K562 (cell line): ENCODE measurements around the gene HPS3. TPM values are rescaled to one million over a fixed set of nuclear protein-coding genes. Genes with fewer than 3 reads are reported as not detected.

Experiments
- PCBP1 ChIP-seq: fragments of 200-400 bp; formaldehyde crosslinking; IDR thresholded peaks from 2 replicates; pipeline ENCODE4 v1.6.1; 2018; ENCODE audit warnings: mild to moderate bottlenecking, low read depth, low read length; ENCODE audit not compliant: poor library complexity, severe bottlenecking
- SAFB ChIP-seq: fragments of 200-400 bp; formaldehyde crosslinking; IDR thresholded peaks from 2 replicates; pipeline ENCODE4 v1.6.1; 2017; ENCODE audit warnings: low read depth, low read length, borderline replicate concordance
- SIN3B ChIP-seq: fragments of 450-650 bp; IDR thresholded peaks from 2 replicates; pipeline ENCODE4 v1.6.1; 2017; ENCODE audit warnings: low read depth, mild to moderate bottlenecking, moderate library complexity
- SMARCB1 ChIP-seq: IDR thresholded peaks from 2 replicates; pipeline ENCODE4 v1.6.1; 2011; ENCODE audit warnings: improper control_type of control experiment, low read depth; ENCODE audit not compliant: insufficient read length
- TBL1XR1 ChIP-seq, 2 experiments: IDR thresholded peaks; 2 replicates each; pipeline ENCODE4 v1.6.1; 2012; ENCODE audit warnings: improper control_type of control experiment in 2 of 2, low read length in 2 of 2, mild to moderate bottlenecking in 1 of 2
- ZNF408 ChIP-seq: fragments of 250-450 bp; sonication (Bioruptor Pico); IDR thresholded peaks from 2 replicates; pipeline ENCODE4 v1.4.0; 2020; ENCODE audit warnings: low read depth, mild to moderate bottlenecking, moderate library complexity
- polyA plus RNA-seq, 8 experiments: library from polyadenylated mRNA; depleted of rRNA in 4 of 8; stranded (reverse) in 5 of 8; unstranded in 3 of 8; fragments of >200 nt; fragmentation: Nextera tagmentation in 2 of 8; fragmentation: Illumina TruSeq in 1 of 8; extraction: Ambion mirVana in 2 of 8; extraction: Trizol in 1 of 8; gene quantifications; 2 replicates each; pipeline versions ENCODE4 v1.2.1 to v1.2.3, GENCODE V29; 2011 to 2014; ENCODE audit warnings: inconsistent platforms in 1 of 8, missing spikeins in 1 of 8
- total RNA-seq, 7 experiments: library from RNA; depleted of rRNA in 6 of 7; stranded (reverse); fragments of >200 nt in 6 of 7; fragmentation: Illumina TruSeq in 2 of 7; extraction: Trizol in 2 of 7; gene quantifications; 2 replicates each; pipeline versions ENCODE4 v1.2.1 to v1.2.3, GENCODE V29; 2011 to 2021; ENCODE audit warnings: low replicate concordance in 1 of 7
- TF ChIP-seq, protein P1 (sequence below), 2 experiments: IDR thresholded peaks; 2 replicates each; pipeline ENCODE4 v1.6.1; 2012; ENCODE audit warnings: improper control_type of control experiment in 2 of 2, low read depth in 2 of 2, low read length in 2 of 2, borderline replicate concordance in 1 of 2
- TF ChIP-seq, protein P2 (sequence below), 3 experiments: fragments of 200-800 bp in 1 of 3; sonication (Bioruptor generic) in 1 of 3; sonication (generic) in 1 of 3; formaldehyde crosslinking in 1 of 3; IDR thresholded peaks; 2 replicates each; pipeline versions ENCODE4 v1.6.1 to v1.8.0; 2016 to 2022; ENCODE audit warnings: mild to moderate bottlenecking in 2 of 3, missing compliant biosample characterization in 2 of 3, missing genetic modification characterization in 2 of 3, missing genetic modification reagents in 1 of 3
- TF ChIP-seq, protein P3 (sequence below): fragments of 450-650 bp; formaldehyde crosslinking; IDR thresholded peaks from 2 replicates; pipeline ENCODE4 v1.4.0; 2020; ENCODE audit warnings: mild to moderate bottlenecking, mixed read lengths
- TF ChIP-seq, protein P4 (sequence below), 2 experiments: fragments of 450-650 bp; conservative IDR thresholded peaks; 2 replicates each; pipeline ENCODE4 v1.6.1; 2017; ENCODE audit warnings: mild to moderate bottlenecking in 2 of 2, moderate library complexity in 2 of 2
- TF ChIP-seq, protein P5 (sequence below): fragments of 250-450 bp; sonication (Bioruptor Pico); IDR thresholded peaks from 2 replicates; pipeline ENCODE4 v1.4.0; 2020

The HPS3 gene
- total and polyA plus RNA-seq, 9 of the 15 experiments (the other 6 are each of a cell fraction or from before 2014, with no cell fraction given) = 1.2 to 11.3 (median 7.6) TPM

DNA sequence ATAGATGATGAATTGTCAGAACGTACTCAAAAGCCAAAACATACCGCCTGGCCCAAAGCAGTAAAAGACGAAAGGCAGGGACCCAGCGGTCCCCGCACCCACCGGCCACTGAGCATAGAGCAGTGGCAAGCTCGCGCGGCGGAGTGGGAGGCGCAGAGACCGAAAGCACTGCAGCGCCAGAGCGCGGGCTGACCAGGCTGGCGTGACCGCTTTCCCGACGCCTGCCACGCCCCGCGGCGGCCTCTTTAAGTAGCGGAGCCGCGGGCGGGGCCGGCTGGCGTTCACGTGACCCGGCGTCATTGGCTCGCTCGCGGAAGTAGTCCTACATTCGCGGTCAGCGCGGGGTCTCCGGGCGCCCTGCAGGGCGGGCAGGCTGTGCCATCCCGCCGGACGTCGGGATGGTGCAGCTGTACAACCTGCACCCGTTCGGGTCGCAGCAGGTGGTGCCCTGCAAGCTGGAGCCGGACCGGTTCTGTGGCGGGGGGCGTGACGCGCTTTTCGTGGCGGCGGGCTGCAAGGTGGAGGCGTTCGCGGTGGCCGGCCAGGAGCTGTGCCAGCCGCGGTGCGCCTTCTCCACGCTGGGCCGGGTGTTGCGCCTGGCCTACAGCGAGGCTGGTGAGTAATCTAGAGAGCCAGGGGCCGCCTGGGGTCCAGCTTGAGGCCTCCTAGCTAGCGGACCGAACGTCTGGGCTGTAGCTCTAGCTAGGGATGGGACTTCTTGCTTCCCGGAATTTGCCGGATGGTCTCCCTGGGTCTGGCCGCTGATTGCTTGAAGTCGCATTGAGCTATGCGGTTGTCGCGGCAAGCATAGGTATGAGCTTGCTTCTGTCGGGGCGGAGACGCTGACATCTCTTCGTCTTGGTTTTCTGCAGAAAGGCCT, at the start of gene HPS3 (continued):
- TF ChIP-seq, protein P1, sequence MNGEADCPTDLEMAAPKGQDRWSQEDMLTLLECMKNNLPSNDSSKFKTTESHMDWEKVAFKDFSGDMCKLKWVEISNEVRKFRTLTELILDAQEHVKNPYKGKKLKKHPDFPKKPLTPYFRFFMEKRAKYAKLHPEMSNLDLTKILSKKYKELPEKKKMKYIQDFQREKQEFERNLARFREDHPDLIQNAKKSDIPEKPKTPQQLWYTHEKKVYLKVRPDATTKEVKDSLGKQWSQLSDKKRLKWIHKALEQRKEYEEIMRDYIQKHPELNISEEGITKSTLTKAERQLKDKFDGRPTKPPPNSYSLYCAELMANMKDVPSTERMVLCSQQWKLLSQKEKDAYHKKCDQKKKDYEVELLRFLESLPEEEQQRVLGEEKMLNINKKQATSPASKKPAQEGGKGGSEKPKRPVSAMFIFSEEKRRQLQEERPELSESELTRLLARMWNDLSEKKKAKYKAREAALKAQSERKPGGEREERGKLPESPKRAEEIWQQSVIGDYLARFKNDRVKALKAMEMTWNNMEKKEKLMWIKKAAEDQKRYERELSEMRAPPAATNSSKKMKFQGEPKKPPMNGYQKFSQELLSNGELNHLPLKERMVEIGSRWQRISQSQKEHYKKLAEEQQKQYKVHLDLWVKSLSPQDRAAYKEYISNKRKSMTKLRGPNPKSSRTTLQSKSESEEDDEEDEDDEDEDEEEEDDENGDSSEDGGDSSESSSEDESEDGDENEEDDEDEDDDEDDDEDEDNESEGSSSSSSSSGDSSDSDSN (IDR thresholded peaks at IDR 0.05; ENCODE audit: borderline replicate concordance in 1 of 2, low read depth in 2 of 2, low read length in 2 of 2) = 0 out of 4 replicates have a peak, but pooled peaks of 1 of the 2 experiments have one; percentile 48
- TF ChIP-seq, protein P2, sequence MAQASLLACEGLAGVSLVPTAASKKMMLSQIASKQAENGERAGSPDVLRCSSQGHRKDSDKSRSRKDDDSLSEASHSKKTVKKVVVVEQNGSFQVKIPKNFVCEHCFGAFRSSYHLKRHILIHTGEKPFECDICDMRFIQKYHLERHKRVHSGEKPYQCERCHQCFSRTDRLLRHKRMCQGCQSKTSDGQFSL (CRISPR knock-in tag; IDR thresholded peaks at IDR 0.05) = no peak
- TF ChIP-seq, protein P2 (tag; IDR thresholded peaks at IDR 0.05) = no peak
- peak; percentile 44 for TF ChIP-seq PCBP1
- TF ChIP-seq TBL1XR1 (IDR thresholded peaks at IDR 0.05; ENCODE audit: low read length in 2 of 2) = no peak; a peak in 1 of 4 replicates
- TF ChIP-seq, protein P3, sequence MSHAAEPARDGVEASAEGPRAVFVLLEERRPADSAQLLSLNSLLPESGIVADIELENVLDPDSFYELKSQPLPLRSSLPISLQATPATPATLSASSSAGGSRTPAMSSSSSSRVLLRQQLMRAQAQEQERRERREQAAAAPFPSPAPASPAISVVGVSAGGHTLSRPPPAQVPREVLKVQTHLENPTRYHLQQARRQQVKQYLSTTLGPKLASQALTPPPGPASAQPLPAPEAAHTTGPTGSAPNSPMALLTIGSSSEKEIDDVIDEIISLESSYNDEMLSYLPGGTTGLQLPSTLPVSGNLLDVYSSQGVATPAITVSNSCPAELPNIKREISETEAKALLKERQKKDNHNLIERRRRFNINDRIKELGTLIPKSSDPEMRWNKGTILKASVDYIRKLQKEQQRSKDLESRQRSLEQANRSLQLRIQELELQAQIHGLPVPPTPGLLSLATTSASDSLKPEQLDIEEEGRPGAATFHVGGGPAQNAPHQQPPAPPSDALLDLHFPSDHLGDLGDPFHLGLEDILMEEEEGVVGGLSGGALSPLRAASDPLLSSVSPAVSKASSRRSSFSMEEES = peak; percentile 96
- no peak for TF ChIP-seq ZNF408 (CRISPR knock-in tag)
- TF ChIP-seq, protein P4, sequence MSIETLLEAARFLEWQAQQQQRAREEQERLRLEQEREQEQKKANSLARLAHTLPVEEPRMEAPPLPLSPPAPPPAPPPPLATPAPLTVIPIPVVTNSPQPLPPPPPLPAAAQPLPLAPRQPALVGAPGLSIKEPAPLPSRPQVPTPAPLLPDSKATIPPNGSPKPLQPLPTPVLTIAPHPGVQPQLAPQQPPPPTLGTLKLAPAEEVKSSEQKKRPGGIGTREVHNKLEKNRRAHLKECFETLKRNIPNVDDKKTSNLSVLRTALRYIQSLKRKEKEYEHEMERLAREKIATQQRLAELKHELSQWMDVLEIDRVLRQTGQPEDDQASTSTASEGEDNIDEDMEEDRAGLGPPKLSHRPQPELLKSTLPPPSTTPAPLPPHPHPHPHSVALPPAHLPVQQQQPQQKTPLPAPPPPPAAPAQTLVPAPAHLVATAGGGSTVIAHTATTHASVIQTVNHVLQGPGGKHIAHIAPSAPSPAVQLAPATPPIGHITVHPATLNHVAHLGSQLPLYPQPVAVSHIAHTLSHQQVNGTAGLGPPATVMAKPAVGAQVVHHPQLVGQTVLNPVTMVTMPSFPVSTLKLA (conservative IDR thresholded peaks at IDR 0.05) = peak; percentile 77 to 87
- TF ChIP-seq SMARCB1 = no peak
- TF ChIP-seq, protein P5, sequence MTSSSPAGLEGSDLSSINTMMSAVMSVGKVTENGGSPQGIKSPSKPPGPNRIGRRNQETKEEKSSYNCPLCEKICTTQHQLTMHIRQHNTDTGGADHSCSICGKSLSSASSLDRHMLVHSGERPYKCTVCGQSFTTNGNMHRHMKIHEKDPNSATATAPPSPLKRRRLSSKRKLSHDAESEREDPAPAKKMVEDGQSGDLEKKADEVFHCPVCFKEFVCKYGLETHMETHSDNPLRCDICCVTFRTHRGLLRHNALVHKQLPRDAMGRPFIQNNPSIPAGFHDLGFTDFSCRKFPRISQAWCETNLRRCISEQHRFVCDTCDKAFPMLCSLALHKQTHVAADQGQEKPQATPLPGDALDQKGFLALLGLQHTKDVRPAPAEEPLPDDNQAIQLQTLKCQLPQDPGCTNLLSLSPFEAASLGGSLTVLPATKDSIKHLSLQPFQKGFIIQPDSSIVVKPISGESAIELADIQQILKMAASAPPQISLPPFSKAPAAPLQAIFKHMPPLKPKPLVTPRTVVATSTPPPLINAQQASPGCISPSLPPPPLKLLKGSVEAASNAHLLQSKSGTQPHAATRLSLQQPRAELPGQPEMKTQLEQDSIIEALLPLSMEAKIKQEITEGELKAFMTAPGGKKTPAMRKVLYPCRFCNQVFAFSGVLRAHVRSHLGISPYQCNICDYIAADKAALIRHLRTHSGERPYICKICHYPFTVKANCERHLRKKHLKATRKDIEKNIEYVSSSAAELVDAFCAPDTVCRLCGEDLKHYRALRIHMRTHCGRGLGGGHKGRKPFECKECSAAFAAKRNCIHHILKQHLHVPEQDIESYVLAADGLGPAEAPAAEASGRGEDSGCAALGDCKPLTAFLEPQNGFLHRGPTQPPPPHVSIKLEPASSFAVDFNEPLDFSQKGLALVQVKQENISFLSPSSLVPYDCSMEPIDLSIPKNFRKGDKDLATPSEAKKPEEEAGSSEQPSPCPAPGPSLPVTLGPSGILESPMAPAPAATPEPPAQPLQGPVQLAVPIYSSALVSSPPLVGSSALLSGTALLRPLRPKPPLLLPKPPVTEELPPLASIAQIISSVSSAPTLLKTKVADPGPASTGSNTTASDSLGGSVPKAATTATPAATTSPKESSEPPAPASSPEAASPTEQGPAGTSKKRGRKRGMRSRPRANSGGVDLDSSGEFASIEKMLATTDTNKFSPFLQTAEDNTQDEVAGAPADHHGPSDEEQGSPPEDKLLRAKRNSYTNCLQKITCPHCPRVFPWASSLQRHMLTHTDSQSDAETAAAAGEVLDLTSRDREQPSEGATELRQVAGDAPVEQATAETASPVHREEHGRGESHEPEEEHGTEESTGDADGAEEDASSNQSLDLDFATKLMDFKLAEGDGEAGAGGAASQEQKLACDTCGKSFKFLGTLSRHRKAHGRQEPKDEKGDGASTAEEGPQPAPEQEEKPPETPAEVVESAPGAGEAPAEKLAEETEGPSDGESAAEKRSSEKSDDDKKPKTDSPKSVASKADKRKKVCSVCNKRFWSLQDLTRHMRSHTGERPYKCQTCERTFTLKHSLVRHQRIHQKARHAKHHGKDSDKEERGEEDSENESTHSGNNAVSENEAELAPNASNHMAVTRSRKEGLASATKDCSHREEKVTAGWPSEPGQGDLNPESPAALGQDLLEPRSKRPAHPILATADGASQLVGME (CRISPR knock-in tag) = peak; percentile 53; the same call in 1 of the 2 replicates
- TF ChIP-seq SAFB = no peak
- TF ChIP-seq SIN3B = peak; percentile 80
